MM.1S (cell line): ENCODE results near the gene HOXD9.

Experiments
- EZH2 ChIP-seq: fragments of 300-600 bp; sonication (generic); optimal IDR thresholded peaks from 2 replicates; pipeline ENCODE3; 2017; ENCODE audit warnings: low read depth, mild to moderate bottlenecking, antibody characterized with exemption, low read length, mixed read lengths
- EZH2phosphoT487 ChIP-seq: fragments of 300-600 bp; sonication (generic); IDR thresholded peaks from 2 replicates; pipeline ENCODE4 v1.6.1; 2018; ENCODE audit warnings: antibody characterized with exemption, low read length
- TF ChIP-seq, protein P1 (sequence below): fragments of 300-600 bp; sonication (generic); IDR thresholded peaks from 2 replicates; pipeline ENCODE4 v1.5.1; 2016; ENCODE audit warnings: antibody characterized with exemption, low read length, mixed read lengths

DNA sequence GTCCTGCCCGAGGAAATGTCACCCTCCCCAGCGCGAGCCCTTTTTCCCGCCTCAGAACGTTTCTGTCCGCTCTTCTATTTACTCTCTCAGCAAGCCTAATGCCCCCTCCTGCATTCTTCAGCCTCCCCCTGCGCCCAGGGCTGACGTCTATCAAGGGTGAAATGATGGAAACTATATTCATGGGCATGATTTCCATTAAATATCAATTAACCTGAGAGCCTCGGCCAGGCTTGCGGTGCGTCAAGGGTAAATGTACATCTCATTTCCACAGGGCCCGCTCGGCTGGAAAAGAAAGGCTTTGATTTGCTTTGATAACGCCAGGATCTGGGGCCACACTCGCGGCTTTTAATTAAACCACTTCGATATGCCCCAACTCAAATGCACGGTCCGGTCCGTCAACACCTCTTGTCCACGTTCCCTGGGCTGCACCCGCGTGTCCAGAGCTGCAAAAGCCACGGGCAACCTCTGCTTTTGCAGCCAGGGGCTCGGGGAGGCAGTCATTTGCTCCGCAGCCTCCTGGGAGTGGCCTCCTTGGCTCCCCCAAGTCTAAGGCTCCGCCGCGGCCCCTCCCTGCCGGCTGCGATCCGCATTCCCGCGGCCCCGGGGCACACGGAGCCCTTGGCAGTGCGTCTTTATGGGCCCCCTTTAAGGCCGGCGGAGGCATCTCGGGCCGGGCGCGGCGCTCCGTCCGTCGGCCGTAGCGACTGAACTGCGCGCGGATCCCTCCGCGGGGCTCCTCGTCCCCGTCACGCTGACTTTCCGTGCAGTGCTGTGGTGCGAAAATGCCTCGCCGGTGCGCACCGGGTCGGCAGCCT lies 6.7 kb downstream of the HOXD9 start, which contains the start of gene HOXD8:
- TF ChIP-seq EZH2phosphoT487: no peak
- TF ChIP-seq, protein P1, sequence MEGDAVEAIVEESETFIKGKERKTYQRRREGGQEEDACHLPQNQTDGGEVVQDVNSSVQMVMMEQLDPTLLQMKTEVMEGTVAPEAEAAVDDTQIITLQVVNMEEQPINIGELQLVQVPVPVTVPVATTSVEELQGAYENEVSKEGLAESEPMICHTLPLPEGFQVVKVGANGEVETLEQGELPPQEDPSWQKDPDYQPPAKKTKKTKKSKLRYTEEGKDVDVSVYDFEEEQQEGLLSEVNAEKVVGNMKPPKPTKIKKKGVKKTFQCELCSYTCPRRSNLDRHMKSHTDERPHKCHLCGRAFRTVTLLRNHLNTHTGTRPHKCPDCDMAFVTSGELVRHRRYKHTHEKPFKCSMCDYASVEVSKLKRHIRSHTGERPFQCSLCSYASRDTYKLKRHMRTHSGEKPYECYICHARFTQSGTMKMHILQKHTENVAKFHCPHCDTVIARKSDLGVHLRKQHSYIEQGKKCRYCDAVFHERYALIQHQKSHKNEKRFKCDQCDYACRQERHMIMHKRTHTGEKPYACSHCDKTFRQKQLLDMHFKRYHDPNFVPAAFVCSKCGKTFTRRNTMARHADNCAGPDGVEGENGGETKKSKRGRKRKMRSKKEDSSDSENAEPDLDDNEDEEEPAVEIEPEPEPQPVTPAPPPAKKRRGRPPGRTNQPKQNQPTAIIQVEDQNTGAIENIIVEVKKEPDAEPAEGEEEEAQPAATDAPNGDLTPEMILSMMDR: no peak
- no peak for TF ChIP-seq EZH2
